Breast epithelium (tissue), 3 donors: ENCODE data around the gene U2AF1L4.

Experiments
- CTCF ChIP-seq, 3 donors: fragments of 450-650 bp; IDR thresholded peaks; one replicate each; pipeline ENCODE4 v1.5.1; 2016 to 2017; ENCODE audit warnings: antibody characterized with exemption in 3 of 3, mild to moderate bottlenecking in 3 of 3, moderate library complexity in 3 of 3
- POLR2A ChIP-seq: fragments of 450-650 bp; IDR thresholded peaks from one replicate; pipeline ENCODE4 v1.6.1; 2016; ENCODE audit warnings: antibody characterized with exemption, mild to moderate bottlenecking, moderate library complexity

- TF ChIP-seq CTCF (IDR thresholded peaks at IDR 0.05), result no peak
- TF ChIP-seq POLR2A, result no peak
Measured at GRCh38 chr19:35727956-35728706, 17.1 kb downstream of the U2AF1L4 start.
